Measurements from ENCODE around the gene FOXL1. TPM values are rescaled to one million over a fixed set of nuclear protein-coding genes. Genes with fewer than 3 reads are reported as not detected.

FOXL1 gene
- total and polyA plus RNA-seq, 7 donors: 0.14 to 1.6 (median 0.48) TPM; not detected in 1

GRCh38 chr16:86556576-86556975, 21.8 kb upstream of the FOXL1 start:
- peaks cover 0 to 6% (median 0%) of the 10 kb centered on the region in 4 donors for H3K36me3 ChIP-seq
- H3K4me1 ChIP-seq: peaks cover 2 to 22% (median 13%) of the 10 kb centered on the region in 4 donors
- intact Hi-C loops (cut with DNase I): loop anchor here (10.0 kb wide), 1 partner anchor 828 kb away; the partner anchor contains the start of gene FBXO31
- WGBS, 2 donors: 66 to 67% methylated on average over 5 of the region's 5 CpGs
- TF ChIP-seq POLR2AphosphoS5 (IDR thresholded peaks at IDR 0.05): no peak
- TF ChIP-seq EP300 (IDR thresholded peaks at IDR 0.05): no peak
- no peak for TF ChIP-seq POLR2A (IDR thresholded peaks at IDR 0.05)
- TF ChIP-seq CTCF (IDR thresholded peaks at IDR 0.05): no peak
- peaks cover 0 to 31% (median 15%) of the 10 kb centered on the region in 3 donors for H3K27me3 ChIP-seq
- no peak overlapping the region for H3K27ac ChIP-seq
- no peak overlapping the region for H3K4me3 ChIP-seq
- H3K9me3 ChIP-seq: no peaks in the 10 kb centered on the region
- DNase-seq: peak; percentile 51

- intact Hi-C loops (cut with DNase I): loop anchor here (10.0 kb wide), 1 partner anchor 827 kb away; the partner anchor contains the start of gene FBXO31
- H3K9me3 ChIP-seq: no peaks in the 10 kb centered on the region
- no peak overlapping the region for H3K27ac ChIP-seq
- H3K4me1 ChIP-seq: peaks cover 2 to 22% (median 13%) of the 10 kb centered on the region in 4 donors
- no peak overlapping the region for H3K4me3 ChIP-seq
- DNase-seq: peak; percentile 15
- TF ChIP-seq POLR2AphosphoS5 (IDR thresholded peaks at IDR 0.05) (no peak), CTCF (IDR thresholded peaks at IDR 0.05) (no peak), EP300 (IDR thresholded peaks at IDR 0.05) (no peak), POLR2A (IDR thresholded peaks at IDR 0.05) (no peak)
- H3K27me3 ChIP-seq: peaks cover 0 to 39% (median 15%) of the 10 kb centered on the region in 3 donors
- WGBS, 2 donors: 81 to 84% methylated on average over 4 of the region's 4 CpGs
- H3K36me3 ChIP-seq: no peaks in the 10 kb centered on the region
These were observed 20.8 kb upstream of the FOXL1 start for GRCh38 chr16:86557587-86557986.

GRCh38 chr16:86558355-86559193, 19.8 kb upstream of the FOXL1 start:
- Histone ChIP-seq H3K4me1 (peaks cover 2 to 19% (median 14%) of the 10 kb centered on the region in 4 donors), H3K36me3 (no peaks in the 10 kb centered on the region), H3K4me3 (no peak overlapping the region), H3K9me3 (no peaks in the 10 kb centered on the region), H3K27ac (no peak overlapping the region), H3K27me3 (peaks cover 0 to 49% (median 15%) of the 10 kb centered on the region in 3 donors)
- DNase-seq: peak; percentile 45
- TF ChIP-seq POLR2A (IDR thresholded peaks at IDR 0.05): no peak
- TF ChIP-seq EP300 (IDR thresholded peaks at IDR 0.05): no peak
- intact Hi-C loops (cut with DNase I): loop anchor here (10.0 kb wide), 1 partner anchor 826 kb away; the partner anchor contains the start of gene FBXO31
- 77 to 82% methylated on average over 28 of the region's 28 CpGs for WGBS, 2 donors

GRCh38 chr16:86559802-86560305, 18.5 kb upstream of the FOXL1 start:
- H3K27me3 ChIP-seq: peaks cover 9 to 61% (median 26%) of the 10 kb centered on the region in 3 donors
- no peak overlapping the region for H3K27ac ChIP-seq
- DNase-seq: no peak
- peaks cover 2 to 17% (median 14%) of the 10 kb centered on the region in 4 donors for H3K4me1 ChIP-seq
- 84 to 90% methylated on average over 9 of the region's 9 CpGs for WGBS, 2 donors
- no peaks in the 10 kb centered on the region for H3K9me3 ChIP-seq
- no peaks in the 10 kb centered on the region for H3K36me3 ChIP-seq
- H3K4me3 ChIP-seq: no peak overlapping the region
- TF ChIP-seq EP300 (IDR thresholded peaks at IDR 0.05): no peak
- TF ChIP-seq POLR2AphosphoS5 (IDR thresholded peaks at IDR 0.05): no peak
- TF ChIP-seq CTCF (IDR thresholded peaks at IDR 0.05): no peak
- TF ChIP-seq POLR2A (IDR thresholded peaks at IDR 0.05): no peak
- intact Hi-C loops (cut with DNase I): loop anchor here (10.0 kb wide), 1 partner anchor 825 kb away; the partner anchor contains the start of gene FBXO31

GRCh38 chr16:86562356-86562755, 16.0 kb upstream of the FOXL1 start:
- H3K27me3 ChIP-seq: peaks cover 31 to 86% (median 51%) of the 10 kb centered on the region in 3 donors

More at GRCh38 chr16:86562356-86562755, 16.0 kb upstream of the FOXL1 start:
- Histone ChIP-seq H3K27ac (no peak overlapping the region), H3K36me3 (no peaks in the 10 kb centered on the region), H3K4me1 (peaks cover 0 to 23% (median 19%) of the 10 kb centered on the region in 4 donors), H3K4me3 (no peak overlapping the region), H3K9me3 (no peaks in the 10 kb centered on the region)
- TF ChIP-seq EP300 (IDR thresholded peaks at IDR 0.05): no peak
- no peak for TF ChIP-seq POLR2A (IDR thresholded peaks at IDR 0.05)
- TF ChIP-seq CTCF (IDR thresholded peaks at IDR 0.05): no peak
- no peak for TF ChIP-seq POLR2AphosphoS5 (IDR thresholded peaks at IDR 0.05)
- DNase-seq: peak; percentile 18
- intact Hi-C loops (cut with DNase I): no loop called here
- WGBS, 2 donors: 78 to 86% methylated on average over 6 of the region's 6 CpGs

Measured in sigmoid colon (tissue), 7 donors.